Colon (tissue), 2 donors: Measurements from ENCODE around the gene MTSS2.
"Not testable (repeated sequence)": the region's sequence is repeated elsewhere in the genome, so short reads cannot be mapped to it uniquely, and the experiment has no call there.

Experiments used
- FAIRE-seq: peaks from 2 replicates; lab custom pipeline; 2012; peaks lifted over from hg19 to GRCh38; lab: Jason Lieb, UNC
- donor health status: control.
- donor health status: control.

MTSS2 gene

DNA sequence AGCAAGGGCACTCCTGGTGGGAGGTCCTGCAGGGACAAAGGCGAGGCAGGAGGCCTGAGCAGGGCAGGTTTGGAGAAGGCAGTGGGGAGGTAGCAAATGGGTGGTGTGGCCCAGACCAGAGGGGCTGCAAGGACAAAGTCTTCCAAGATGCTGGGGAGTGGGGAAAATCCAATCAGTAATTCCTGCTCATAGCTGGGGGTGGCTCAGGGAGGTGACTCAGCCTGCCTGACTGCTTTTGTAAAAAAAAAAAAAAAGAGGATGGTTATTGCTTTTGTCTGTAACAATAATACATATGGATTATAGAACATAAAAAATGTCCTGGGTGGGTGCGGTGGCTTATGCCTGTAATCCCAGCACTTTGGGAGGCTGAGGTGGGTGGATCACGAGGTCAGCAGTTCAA, 34.3 kb downstream of the MTSS2 start:
- FAIRE-seq = no peak

DNA sequence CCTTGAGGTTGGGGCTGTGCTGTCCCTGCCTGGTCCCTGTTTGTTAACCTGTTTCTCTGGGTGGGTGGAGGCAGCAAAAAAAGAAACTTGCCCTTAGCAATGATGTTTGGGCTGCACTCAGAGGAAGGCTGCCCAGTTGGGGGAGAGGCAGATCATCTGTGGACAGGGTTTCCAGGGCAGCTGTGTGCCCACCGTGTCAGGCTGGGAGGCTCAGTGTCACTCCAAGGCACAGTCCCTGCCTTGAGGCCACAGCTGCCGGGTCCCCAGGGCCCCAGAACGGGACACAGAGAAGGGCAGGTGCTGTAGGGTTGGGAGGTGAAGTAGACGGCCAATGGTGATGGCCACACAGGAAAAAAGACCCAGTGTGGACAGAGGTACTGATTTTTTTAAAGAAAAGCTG, 35.6 kb downstream of the MTSS2 start:
- FAIRE-seq = no peak

DNA sequence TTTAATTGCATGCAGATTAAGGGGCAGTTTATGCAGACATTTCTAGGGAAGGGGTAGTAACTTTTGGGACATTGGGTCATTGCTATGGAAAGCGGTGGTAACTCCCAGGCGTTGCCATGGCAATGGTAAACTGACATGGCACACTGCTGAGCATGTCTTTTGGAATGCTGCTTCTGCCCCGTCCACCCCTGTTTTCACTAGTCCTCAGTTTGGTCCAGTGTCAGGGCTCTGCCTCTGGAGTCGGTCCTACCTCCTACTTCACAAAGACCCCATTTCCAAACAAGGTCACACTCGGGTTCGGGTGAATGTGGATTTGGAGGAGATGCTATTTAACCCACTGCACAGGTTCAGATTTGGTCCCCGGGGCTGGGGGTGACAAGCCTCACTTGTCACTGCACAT, 36.6 kb downstream of the MTSS2 start:
- FAIRE-seq = no peak

DNA sequence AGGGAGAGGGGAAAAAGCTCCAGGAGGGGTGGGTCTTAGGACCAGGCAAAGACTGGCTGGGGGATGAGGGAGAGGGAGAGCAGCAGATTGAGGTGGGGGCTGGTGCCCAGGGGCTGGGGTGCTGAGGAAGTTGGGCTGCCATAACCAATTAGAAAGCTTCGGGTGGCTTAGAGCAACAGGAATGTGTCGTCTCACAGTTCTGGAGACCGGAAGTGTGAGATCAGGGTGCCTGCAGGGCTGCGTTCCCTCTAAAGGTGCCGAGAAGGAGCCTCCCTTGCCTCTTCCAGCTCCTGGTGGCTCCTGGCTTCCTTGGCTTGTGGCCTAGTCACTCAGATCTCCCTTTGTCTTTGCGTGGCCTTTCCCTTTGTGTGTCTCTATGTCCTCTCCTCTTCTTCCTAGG, 37.2 kb downstream of the MTSS2 start:
- no peak for FAIRE-seq

DNA sequence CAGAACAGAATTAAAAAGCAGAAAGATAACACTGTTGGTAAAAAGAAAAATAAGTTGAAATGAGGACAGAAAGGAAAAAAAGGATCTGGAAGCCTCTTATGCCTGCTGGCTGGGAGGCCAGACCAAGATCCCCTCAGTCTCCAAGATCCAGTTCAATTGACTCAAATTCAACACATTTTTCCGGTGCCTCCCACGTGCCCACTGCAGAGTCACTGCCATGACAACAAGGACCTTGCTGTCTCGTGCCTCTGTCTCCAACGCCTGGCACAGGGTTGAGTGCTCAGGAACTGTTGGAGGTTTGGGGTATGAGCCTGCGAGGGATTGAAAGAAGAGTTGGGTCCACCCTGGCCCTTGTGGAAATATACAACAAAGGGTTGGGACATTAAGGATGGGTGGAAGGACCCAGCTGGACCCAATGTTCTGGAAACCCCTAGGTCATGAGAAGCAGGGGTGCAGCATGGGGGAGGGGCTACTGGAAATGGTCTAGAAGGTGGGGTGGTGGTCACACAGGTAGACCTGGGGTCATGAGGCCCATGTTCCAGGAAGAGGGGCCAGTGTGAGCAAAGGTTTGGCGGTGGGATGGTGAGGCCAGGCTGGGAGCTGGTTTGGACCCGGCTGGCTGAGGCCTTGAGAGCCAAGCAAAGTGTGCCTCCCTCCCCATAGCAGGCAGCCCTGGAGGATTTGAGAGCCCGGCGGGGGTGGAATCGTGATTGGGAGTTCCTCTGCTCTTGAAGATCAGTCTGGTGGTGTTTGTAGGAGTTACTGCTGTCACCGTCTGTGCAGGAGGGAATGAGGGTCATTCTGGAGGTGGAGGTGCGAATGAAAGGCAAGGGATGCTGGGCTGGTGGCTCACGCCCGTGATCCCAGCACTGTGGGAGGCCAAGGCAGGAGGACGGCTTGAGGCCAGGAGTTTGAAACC, 38.2 kb downstream of the MTSS2 start:
- FAIRE-seq = no peak

DNA sequence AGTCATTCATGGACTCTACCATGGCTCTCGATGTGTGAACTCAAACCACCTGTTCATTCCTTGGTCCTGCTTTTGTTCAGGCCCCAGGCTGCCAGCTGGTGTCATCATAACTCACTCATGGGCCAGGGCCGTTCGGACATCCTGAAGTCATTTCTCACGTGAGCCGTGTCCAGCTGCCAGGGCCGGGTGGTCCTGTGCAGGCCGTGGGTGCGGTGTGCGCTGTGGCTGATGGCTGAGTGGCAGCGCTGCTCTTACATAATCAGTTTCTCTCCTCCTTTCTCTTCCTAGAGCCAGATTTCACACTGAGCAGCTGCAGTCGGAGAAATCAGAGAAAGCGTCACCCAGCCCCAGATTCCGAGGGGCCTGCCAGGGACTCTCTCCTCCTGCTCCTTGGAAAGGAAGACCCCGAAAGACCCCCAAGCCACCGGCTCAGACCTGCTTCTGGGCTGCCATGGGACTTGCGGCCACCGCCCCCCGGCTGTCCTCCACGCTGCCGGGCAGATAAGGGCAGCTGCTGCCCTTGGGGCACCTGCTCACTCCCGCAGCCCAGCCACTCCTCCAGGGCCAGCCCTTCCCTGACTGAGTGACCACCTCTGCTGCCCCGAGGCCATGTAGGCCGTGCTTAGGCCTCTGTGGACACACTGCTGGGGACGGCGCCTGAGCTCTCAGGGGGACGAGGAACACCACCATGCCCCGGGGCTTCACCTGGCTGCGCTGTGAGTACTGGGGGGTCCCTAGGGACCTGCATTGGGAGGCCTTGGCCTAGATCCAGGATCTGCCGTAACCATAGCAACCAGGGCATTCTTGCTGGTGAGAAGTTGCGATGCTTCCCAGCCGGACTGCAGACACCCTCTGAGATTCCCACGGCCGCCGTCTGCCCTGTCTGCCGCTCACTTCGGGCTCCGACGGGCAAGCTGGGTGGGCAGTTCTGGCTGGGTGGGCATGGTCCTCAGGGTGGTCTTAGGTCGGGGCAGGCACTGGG, 39.3 kb downstream of the MTSS2 start, which contains the start of gene IL34:
IL34 (plus strand) TSS at position 300 of the 982 bp plus-strand sequence; CDS start at position 689, 389 bp downstream.
- FAIRE-seq = no peak

DNA sequence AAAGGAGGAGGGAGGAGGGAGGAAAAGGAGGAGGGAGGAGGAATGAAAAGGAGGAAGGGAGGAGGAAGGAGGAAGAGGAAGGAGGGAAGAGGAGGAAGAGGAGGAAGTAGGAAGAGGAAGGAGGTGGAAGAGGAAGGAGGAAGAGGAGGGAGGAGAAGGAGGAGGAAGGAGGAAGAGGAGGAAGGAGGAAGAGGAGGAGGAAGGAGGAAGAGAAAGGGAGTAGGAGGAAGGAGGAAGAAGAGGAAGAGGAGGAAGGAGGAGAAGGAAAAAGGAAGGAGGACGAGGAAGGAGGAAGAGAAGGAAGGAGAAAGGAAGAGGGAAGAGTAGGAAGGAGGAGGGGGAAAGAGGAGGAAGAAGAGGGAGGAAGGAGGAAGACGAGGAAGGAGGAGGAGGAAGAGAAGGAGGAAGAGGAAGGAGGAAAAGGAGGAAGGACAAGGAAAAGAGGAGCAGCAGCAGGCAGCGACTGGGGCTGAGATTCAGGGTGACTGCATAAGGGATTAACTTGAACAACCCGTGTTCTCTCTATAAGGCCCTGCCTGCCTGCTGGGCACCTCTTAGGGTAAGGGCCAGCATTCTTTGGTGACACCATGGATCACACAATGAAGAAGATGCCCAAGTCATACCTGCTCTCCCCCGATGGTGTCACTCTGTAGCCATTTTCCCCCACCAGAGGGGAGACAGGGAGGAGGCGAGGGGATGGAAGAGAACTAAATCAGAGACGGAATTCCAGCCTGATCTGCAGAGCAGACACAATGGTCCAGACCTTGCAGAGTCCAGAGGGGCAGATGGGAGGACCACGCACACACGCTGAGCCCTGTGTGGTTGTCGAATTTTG, 40.9 kb downstream of the MTSS2 start:
- FAIRE-seq = no peak

DNA sequence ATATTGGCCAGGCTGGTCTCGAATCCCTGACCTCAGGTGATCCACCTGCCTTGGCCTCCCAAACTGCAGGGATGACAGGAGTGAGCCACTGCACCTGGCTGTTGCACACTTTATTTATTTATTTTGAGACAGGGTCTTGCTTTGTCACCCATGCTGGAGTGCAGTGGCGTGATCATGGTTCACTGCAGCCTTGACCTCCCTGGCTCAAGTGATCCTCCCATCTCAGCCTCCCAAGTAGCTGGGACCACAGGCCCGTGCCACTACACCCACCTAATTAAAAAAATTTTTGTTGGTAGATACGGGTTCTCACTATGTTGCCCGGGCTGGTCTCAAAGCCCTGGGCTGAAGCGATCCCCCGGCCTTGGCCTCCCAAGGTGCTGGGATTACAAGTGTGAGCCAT, 42.6 kb downstream of the MTSS2 start:
- FAIRE-seq = not testable (repeated sequence)

DNA sequence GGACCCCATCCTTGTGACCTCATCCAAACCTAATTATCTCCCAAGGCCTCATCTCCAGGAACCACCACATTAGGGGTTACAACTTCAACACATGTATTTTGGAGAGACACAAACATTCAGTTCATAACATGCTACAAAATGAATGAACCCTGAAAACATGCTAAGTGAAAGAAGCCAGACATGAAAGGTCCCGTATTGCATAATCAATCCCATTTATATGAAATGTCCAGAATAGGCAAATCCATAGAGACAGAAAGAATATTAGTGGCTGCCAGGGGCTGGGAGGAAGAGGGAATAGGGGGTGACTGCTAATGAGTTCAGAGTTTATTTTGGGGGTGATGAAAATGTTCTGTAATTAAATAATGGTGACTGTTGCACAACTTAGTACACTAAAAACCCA, 43.2 kb downstream of the MTSS2 start:
- FAIRE-seq = no peak

DNA sequence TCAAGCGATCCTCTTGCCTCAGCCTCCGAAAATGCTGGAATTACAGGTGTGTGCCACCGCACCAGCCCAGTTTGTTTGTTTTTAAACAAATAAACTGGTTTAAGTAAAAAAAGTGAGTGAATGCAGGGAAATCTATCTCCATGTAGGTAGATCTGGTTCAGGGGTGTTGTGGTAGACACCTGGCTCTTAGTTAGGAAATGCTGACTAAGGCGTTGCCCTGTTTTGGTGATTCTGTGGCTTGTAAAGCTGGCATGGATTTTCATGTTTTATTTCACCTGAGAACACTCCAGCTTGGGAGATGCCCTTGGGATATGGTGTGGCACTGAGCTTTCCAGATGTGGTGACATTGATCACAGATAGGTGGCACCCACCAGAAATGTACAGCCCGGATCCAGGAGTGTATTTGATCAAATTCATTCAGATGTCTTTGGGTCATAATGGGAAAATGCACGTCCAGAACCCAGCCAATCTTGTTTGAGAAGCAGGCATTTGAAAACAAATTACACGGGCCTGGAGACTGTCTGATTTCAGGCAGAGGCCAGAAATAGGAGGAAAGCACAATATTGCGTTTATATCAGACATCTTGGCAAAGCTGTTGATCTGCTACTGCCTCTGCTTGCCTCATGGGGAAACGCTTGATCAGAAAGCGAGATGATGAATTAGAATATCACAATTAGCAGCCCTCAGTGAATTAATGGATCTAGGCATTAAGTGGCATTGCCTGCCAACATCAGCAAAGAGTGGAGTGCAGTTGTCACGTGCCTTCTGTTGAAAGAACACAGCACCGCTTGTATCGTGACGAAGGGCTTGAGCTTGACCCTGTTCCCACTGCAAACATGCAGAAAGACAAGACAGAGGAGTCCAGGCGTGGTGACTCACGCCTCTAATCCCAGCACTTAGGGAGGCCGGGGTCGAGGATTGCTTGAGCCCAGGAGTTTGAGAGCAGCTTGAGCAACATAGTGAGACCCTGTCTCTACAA, 46.8 kb downstream of the MTSS2 start:
- no peak for FAIRE-seq
